Choroid plexus epithelial cell (primary cell): Measurements from ENCODE around the gene PKDCC.

Source experiments
- DNase-seq: peaks from one replicate; pipeline ENCODE4 v3.0.0-alpha.2; 2010; ENCODE audit warnings: low read depth
- H3K4me3 ChIP-seq: 2 replicates; pipeline ENCODE4 v1.5.1; 2011; ENCODE audit warnings: low read depth, mild to moderate bottlenecking, control low read depth, low read length, moderate library complexity
- CTCF ChIP-seq: conservative IDR thresholded peaks from 2 replicates; pipeline ENCODE4 v1.5.1; 2011; ENCODE audit warnings: low read depth, mild to moderate bottlenecking, control low read depth, inconsistent platforms, low read length, moderate library complexity

The PKDCC gene

GRCh38 chr2:42054714-42055430, 7.1 kb downstream of the PKDCC start:
- no peak for TF ChIP-seq CTCF
- no peak overlapping the region for H3K4me3 ChIP-seq
- no peak for DNase-seq

GRCh38 chr2:42055573-42056514, 8.0 kb downstream of the PKDCC start:
- no peak overlapping the region for H3K4me3 ChIP-seq
- no peak for TF ChIP-seq CTCF
- DNase-seq = no peak

- DNase-seq = no peak
- no peak for TF ChIP-seq CTCF
- no peak overlapping the region for H3K4me3 ChIP-seq
These were observed 9.5 kb downstream of the PKDCC start for GRCh38 chr2:42057159-42057901.

- no peak for TF ChIP-seq CTCF
- H3K4me3 ChIP-seq = no peak overlapping the region
- DNase-seq = no peak
These were observed 10.2 kb downstream of the PKDCC start for GRCh38 chr2:42057902-42058450.

- no peak for DNase-seq
- no peak for TF ChIP-seq CTCF
- H3K4me3 ChIP-seq = no peak overlapping the region
These were observed 11.6 kb downstream of the PKDCC start for GRCh38 chr2:42059261-42059898.

GRCh38 chr2:42060028-42060427, 12.2 kb downstream of the PKDCC start:
- no peak for DNase-seq
- no peak overlapping the region for H3K4me3 ChIP-seq
- TF ChIP-seq CTCF = peak; percentile 27
